SK-N-MC (cell line): ENCODE measurements around the gene DNAJC15.
A peak's percentile ranks its signal among the peaks of the same experiment; 100 is the strongest.
"Not testable (repeated sequence)": the region's sequence is repeated elsewhere in the genome, so short reads cannot be mapped to it uniquely, and the experiment has no call there.

Source experiments
- DNase-seq: peaks from one replicate; pipeline ENCODE4 v3.0.0-alpha.2; 2011; ENCODE audit warnings: low read depth, low spot score
- H3K27ac ChIP-seq: fragments of 200-600 bp; sonication (generic); 2 replicates; pipeline ENCODE4 v1.5.1; 2016; ENCODE audit warnings: mixed run types
- H3K36me3 ChIP-seq: fragments of 200-600 bp; sonication (generic); 2 replicates; pipeline ENCODE4 v1.6.1; 2017; ENCODE audit warnings: antibody characterized with exemption, low read length, mixed read lengths; ENCODE audit not compliant: insufficient read depth
- H3K4me3 ChIP-seq: fragments of 200-600 bp; sonication (generic); 2 replicates; pipeline ENCODE4 v1.5.1; 2016
- H3K9ac ChIP-seq: fragments of 200-600 bp; sonication (generic); 2 replicates; pipeline ENCODE4 v1.8.0; 2017; ENCODE audit warnings: mixed run types, mixed read lengths; ENCODE audit not compliant: insufficient read length
- H3K9me3 ChIP-seq: fragments of 200-600 bp; sonication (generic); 2 replicates; pipeline ENCODE4 v1.6.1; 2017; ENCODE audit warnings: low read depth, mild to moderate bottlenecking, antibody characterized with exemption, low read length, moderate library complexity, mixed read lengths
- EZH2 ChIP-seq: fragments of 200-600 bp; sonication (generic); IDR thresholded peaks from one replicate; pipeline ENCODE4 v1.6.1; 2017; ENCODE audit warnings: antibody characterized with exemption
- FOXP2 ChIP-seq: optimal IDR thresholded peaks from 2 replicates; pipeline ENCODE3; 2011; ENCODE audit warnings: mild to moderate bottlenecking, moderate library complexity; ENCODE audit not compliant: insufficient read depth; ENCODE audit errors: extremely low read length, control extremely low read depth
- POLR2AphosphoS5 ChIP-seq: IDR thresholded peaks from 2 replicates; pipeline ENCODE4 v1.6.1; 2012; ENCODE audit warnings: mild to moderate bottlenecking, low read depth, low read length, borderline replicate concordance

Gene DNAJC15

GRCh38 chr13:43046259-43046658 is 22.9 kb downstream of the DNAJC15 start:
- H3K9me3 ChIP-seq = no peaks in the 10 kb centered on the region
- no peak overlapping the region for H3K9ac ChIP-seq
- no peak for TF ChIP-seq POLR2AphosphoS5
- TF ChIP-seq FOXP2 = no peak
- no peak for TF ChIP-seq EZH2
- H3K27ac ChIP-seq = no peak overlapping the region
- no peak for DNase-seq
- H3K4me3 ChIP-seq = no peak overlapping the region
- H3K36me3 ChIP-seq = no peaks in the 10 kb centered on the region

- 0 out of 2 replicates have a peak, but pooled peaks have one; percentile 27 for TF ChIP-seq POLR2AphosphoS5
- no peak for TF ChIP-seq FOXP2
- TF ChIP-seq EZH2 = no peak
Observed at GRCh38 chr13:43054803-43055802, 31.7 kb downstream of the DNAJC15 start.

GRCh38 chr13:43057653-43058317 is 34.4 kb downstream of the DNAJC15 start:
- Histone ChIP-seq H3K4me3 (0 out of 2 replicates have a peak overlapping the region, but pooled peaks have one; percentile 23), H3K27ac (no peak overlapping the region), H3K36me3 (no peaks in the 10 kb centered on the region), H3K9ac (no peak overlapping the region), H3K9me3 (no peaks in the 10 kb centered on the region)
- TF ChIP-seq EZH2 (no peak), FOXP2 (no peak), POLR2AphosphoS5 (no peak)
- no peak for DNase-seq

More at GRCh38 chr13:43054803-43055802, 31.7 kb downstream of the DNAJC15 start:
- no peaks in the 10 kb centered on the region for H3K9me3 ChIP-seq
- DNase-seq = peak; percentile 30
- peak overlapping the region; percentile 94 for H3K27ac ChIP-seq
- peak overlapping the region; percentile 62 for H3K4me3 ChIP-seq
- H3K9ac ChIP-seq = peak overlapping the region; percentile 70
- no peaks in the 10 kb centered on the region for H3K36me3 ChIP-seq

- DNase-seq = peak; percentile 66
- Histone ChIP-seq H3K36me3 (no peaks in the 10 kb centered on the region), H3K9ac (no peak overlapping the region), H3K4me3 (peak overlapping the region; percentile 23; the same call in 1 of the 2 replicates), H3K9me3 (no peaks in the 10 kb centered on the region), H3K27ac (no peak overlapping the region; the same call in 1 of the 2 replicates)
- TF ChIP-seq FOXP2 = no peak
- no peak for TF ChIP-seq POLR2AphosphoS5
- TF ChIP-seq EZH2 = no peak
Observed at GRCh38 chr13:43058318-43058674, 34.9 kb downstream of the DNAJC15 start.

- H3K27ac ChIP-seq = peak overlapping the region; percentile 68; the same call in 1 of the 2 replicates
- no peaks in the 10 kb centered on the region for H3K36me3 ChIP-seq
- H3K9ac ChIP-seq = no peak overlapping the region
- TF ChIP-seq POLR2AphosphoS5 = no peak
- TF ChIP-seq EZH2 = no peak
- TF ChIP-seq FOXP2 = no peak
- H3K4me3 ChIP-seq = peak overlapping the region; percentile 23; the same call in 1 of the 2 replicates
- H3K9me3 ChIP-seq = no peaks in the 10 kb centered on the region
- no peak for DNase-seq
Observed at GRCh38 chr13:43058831-43059230, 35.4 kb downstream of the DNAJC15 start.

- H3K27ac ChIP-seq, H3K9ac ChIP-seq, H3K36me3 ChIP-seq, H3K4me3 ChIP-seq, H3K9me3 ChIP-seq, DNase-seq: not testable (repeated sequence)
Observed at GRCh38 chr13:43059779-43060178, 36.4 kb downstream of the DNAJC15 start.

GRCh38 chr13:43060806-43061205 is 37.4 kb downstream of the DNAJC15 start:
- H3K9ac ChIP-seq, DNase-seq, H3K9me3 ChIP-seq, H3K27ac ChIP-seq, H3K36me3 ChIP-seq, H3K4me3 ChIP-seq: not testable (repeated sequence)

GRCh38 chr13:43061496-43062280 is 38.3 kb downstream of the DNAJC15 start:
- H3K4me3 ChIP-seq = no peak overlapping the region
- H3K9ac ChIP-seq = no peak overlapping the region
- H3K9me3 ChIP-seq = no peaks in the 10 kb centered on the region
- no peak for TF ChIP-seq EZH2
- no peak for TF ChIP-seq FOXP2
- no peak for TF ChIP-seq POLR2AphosphoS5
- DNase-seq = no peak
- no peak overlapping the region for H3K27ac ChIP-seq
- H3K36me3 ChIP-seq = no peaks in the 10 kb centered on the region
